SK-N-SH (cell line): Measurements from ENCODE around the gene UBE2E3. TPM values are rescaled to one million over a fixed set of nuclear protein-coding genes. Genes with fewer than 3 reads are reported as not detected.

Experiments used
- CTCF ChIA-PET: fragments of 300-600, 350-600 bp; formaldehyde crosslinking; extraction: SDS; loops from one replicate; lab custom pipeline; 2021; lab: Yijun Ruan, JAX
- POLR2A ChIA-PET: fragments of 350-600 bp; sonication (Branson Sonifier 250); formaldehyde crosslinking; extraction: SDS; loops from one replicate; lab custom pipeline; 2020; ENCODE audit warnings: antibody characterized with exemption, inconsistent platforms; lab: Yijun Ruan, JAX
- DNase-seq: peaks from one replicate; pipeline ENCODE4 v3.0.0; 2012
- H2AFZ ChIP-seq: fragments of 200-600 bp; sonication (generic); 2 replicates; pipeline ENCODE4 v1.8.1; 2016; ENCODE audit warnings: antibody characterized with exemption, mild to moderate bottlenecking, low read depth
- H3F3A ChIP-seq: fragments of 200-600 bp; sonication (generic); replicated peaks from 2 replicates; pipeline ENCODE3; 2016; ENCODE audit warnings: antibody characterized with exemption, mild to moderate bottlenecking; ENCODE audit not compliant: insufficient read depth
- H3K27ac ChIP-seq, 2 experiments: fragments of 200-500 bp in 1 of 2; fragments of 200-600 bp in 1 of 2; sonication (Bioruptor generic) in 1 of 2; sonication (generic), shearing (Covaris generic) in 1 of 2; 2 replicates each; pipeline versions ENCODE4 v1.5.1 to v1.6.1; 2014 to 2016; ENCODE audit warnings: low read depth in 2 of 2, inconsistent platforms in 1 of 2, low read length in 1 of 2, mild to moderate bottlenecking in 1 of 2, mixed read lengths in 1 of 2
- H3K27me3 ChIP-seq: fragments of 200-600 bp; sonication (generic), shearing (Covaris generic); 2 replicates; pipeline ENCODE4 v1.6.1; 2016; ENCODE audit warnings: mixed run types; ENCODE audit not compliant: insufficient read depth
- H3K36me3 ChIP-seq, 2 experiments: fragments of 200-500 bp in 1 of 2; fragments of 200-600 bp in 1 of 2; sonication (Bioruptor generic) in 1 of 2; sonication (generic) in 1 of 2; replicated peaks in 1 of 2; 2 replicates each; pipeline versions ENCODE3 to v1.5.1; 2014 to 2016; ENCODE audit warnings: low read length in 1 of 2, mild to moderate bottlenecking in 1 of 2; ENCODE audit not compliant: insufficient read depth in 2 of 2, control insufficient read depth in 1 of 2
- H3K4me1 ChIP-seq, 2 experiments: fragments of 200-500 bp in 1 of 2; fragments of 200-600 bp in 1 of 2; sonication (Bioruptor generic) in 1 of 2; sonication (generic), shearing (Covaris generic) in 1 of 2; 2 replicates each; pipeline versions ENCODE4 v1.5.1 to v1.6.1; 2014 to 2016; ENCODE audit warnings: low read depth in 1 of 2, low read length in 1 of 2, mixed run types in 1 of 2; ENCODE audit not compliant: insufficient read depth in 2 of 2, control insufficient read depth in 1 of 2
- H3K4me2 ChIP-seq: fragments of 200-600 bp; sonication (generic), shearing (Covaris generic); 2 replicates; pipeline ENCODE4 v1.6.1; 2017; ENCODE audit warnings: mixed run types
- H3K4me3 ChIP-seq, 2 experiments: fragments of 200-500 bp in 1 of 2; fragments of 200-600 bp in 1 of 2; sonication (Bioruptor generic) in 1 of 2; sonication (generic), shearing (Covaris generic) in 1 of 2; 2 replicates each; pipeline versions ENCODE4 v1.5.1 to v1.8.1; 2014 to 2016; ENCODE audit warnings: low read depth in 2 of 2, inconsistent platforms in 1 of 2, low read length in 1 of 2, mild to moderate bottlenecking in 1 of 2, mixed read lengths in 1 of 2, moderate library complexity in 1 of 2
- H3K79me2 ChIP-seq: fragments of 200-600 bp; sonication (generic); 2 replicates; pipeline ENCODE4 v1.8.1; 2017; ENCODE audit warnings: mild to moderate bottlenecking; ENCODE audit not compliant: insufficient read depth
- H3K9ac ChIP-seq: fragments of 200-600 bp; sonication (generic); 2 replicates; pipeline ENCODE4 v1.6.1; 2017; ENCODE audit warnings: mixed run types
- H3K9me2 ChIP-seq: fragments of 200-600 bp; sonication (generic); 2 replicates; pipeline ENCODE4 v1.6.1; 2017; ENCODE audit warnings: mixed run types
- H3K9me3 ChIP-seq: fragments of 200-600 bp; sonication (generic); 2 replicates; pipeline ENCODE4 v1.6.1; 2017; ENCODE audit warnings: mixed run types, mild to moderate bottlenecking, moderate library complexity
- H4K20me1 ChIP-seq: fragments of 200-600 bp; sonication (generic); 2 replicates; pipeline ENCODE4 v1.6.1; 2017; ENCODE audit warnings: mild to moderate bottlenecking, mixed run types; ENCODE audit not compliant: insufficient read depth
- CTCF ChIP-seq: fragments of 200-600 bp; sonication (generic); IDR thresholded peaks from 2 replicates; pipeline ENCODE4 v1.6.1; 2017; ENCODE audit warnings: antibody characterized with exemption, mild to moderate bottlenecking, moderate library complexity
- EP300 ChIP-seq, 2 experiments: IDR thresholded peaks; 2 replicates each; pipeline versions ENCODE4 v1.4.0 to v1.6.1; 2012; ENCODE audit warnings: borderline replicate concordance in 1 of 2, low read depth in 1 of 2, low read length in 1 of 2
- EZH2phosphoT487 ChIP-seq: fragments of 200-600 bp; sonication (generic); IDR thresholded peaks from 2 replicates; pipeline ENCODE4 v1.6.1; 2017; ENCODE audit warnings: low read depth, mixed run types, mild to moderate bottlenecking, antibody characterized with exemption, moderate library complexity, borderline replicate concordance
- FOSL2 ChIP-seq: IDR thresholded peaks from 2 replicates; pipeline ENCODE4 v1.4.0; 2012; ENCODE audit warnings: low read depth, mild to moderate bottlenecking, moderate library complexity, borderline replicate concordance
- FOXJ3 ChIP-seq: sonication (generic); formaldehyde crosslinking; IDR thresholded peaks from 2 replicates; pipeline ENCODE4 v1.5.1; 2020; ENCODE audit warnings: mild to moderate bottlenecking, missing genetic modification reagents
- GABPA ChIP-seq: IDR thresholded peaks from 2 replicates; pipeline ENCODE4 v1.4.0; 2012; ENCODE audit warnings: low read depth, mild to moderate bottlenecking
- GATA2 ChIP-seq: sonication (generic); formaldehyde crosslinking; IDR thresholded peaks from 2 replicates; pipeline ENCODE4 v1.5.0; 2020; ENCODE audit warnings: mild to moderate bottlenecking, missing genetic modification reagents
- IRF3 ChIP-seq: fragments of 150-350 bp; IDR thresholded peaks from 2 replicates; pipeline ENCODE4 v1.6.1; 2016; ENCODE audit warnings: mild to moderate bottlenecking, low read depth, low read length
- JUND ChIP-seq: IDR thresholded peaks from 2 replicates; pipeline ENCODE4 v1.4.0; 2012
- MAX ChIP-seq: IDR thresholded peaks from 2 replicates; pipeline ENCODE4 v1.4.0; 2012; ENCODE audit warnings: low read depth
- MEF2A ChIP-seq: IDR thresholded peaks from 2 replicates; pipeline ENCODE4 v1.4.0; 2012; ENCODE audit warnings: low read depth, borderline replicate concordance
- MXI1 ChIP-seq: IDR thresholded peaks from 2 replicates; pipeline ENCODE4 v1.6.1; 2012; ENCODE audit warnings: mild to moderate bottlenecking, low read depth, low read length, improper control_type of control experiment
- NRF1 ChIP-seq: IDR thresholded peaks from 2 replicates; pipeline ENCODE4 v1.6.1; 2012; ENCODE audit warnings: low read depth, mild to moderate bottlenecking, low read length
- PBX3 ChIP-seq: IDR thresholded peaks from 2 replicates; pipeline ENCODE4; 2012
- POLR2AphosphoS5 ChIP-seq: IDR thresholded peaks from 2 replicates; pipeline ENCODE4 v1.6.1; 2012; ENCODE audit warnings: low read depth, low read length
- RAD21 ChIP-seq: IDR thresholded peaks from 2 replicates; pipeline ENCODE4 v1.6.1; 2012; ENCODE audit warnings: mild to moderate bottlenecking, low read length
- RFX5 ChIP-seq: IDR thresholded peaks from 2 replicates; pipeline ENCODE4 v1.6.1; 2012; ENCODE audit warnings: mild to moderate bottlenecking, improper control_type of control experiment, low read length
- SIN3A ChIP-seq: IDR thresholded peaks from 2 replicates; pipeline ENCODE4 v1.6.1; 2012; ENCODE audit warnings: low read depth, mild to moderate bottlenecking, low read length, moderate library complexity, borderline replicate concordance
- SMC3 ChIP-seq: IDR thresholded peaks from 2 replicates; pipeline ENCODE4 v1.6.1; 2012; ENCODE audit warnings: low read depth, low read length, improper control_type of control experiment
- TCF12 ChIP-seq: IDR thresholded peaks from 2 replicates; pipeline ENCODE4 v1.4.0; 2012
- TEAD4 ChIP-seq: IDR thresholded peaks from 2 replicates; pipeline ENCODE4 v1.4.0; 2012; ENCODE audit warnings: mild to moderate bottlenecking, borderline replicate concordance; ENCODE audit not compliant: insufficient read depth
- ZBTB33 ChIP-seq: IDR thresholded peaks from 2 replicates; pipeline ENCODE4 v1.4.0; 2012; ENCODE audit warnings: low read depth, borderline replicate concordance
- WGBS: methylation state at CpG from one replicate; pipeline ENCODE4 v1.1.6; 2017; ENCODE audit warnings: low lambda C conversion rate; 5-methylcytosine and 5-hydroxymethylcytosine counted together
- polyA plus RNA-seq, 3 experiments: library from polyadenylated mRNA; depleted of rRNA; stranded (reverse); fragments of >200 nt; gene quantifications; 2 replicates each; pipeline ENCODE4 v1.2.3, GENCODE V29; 2012

UBE2E3 gene
- polyA plus RNA-seq, 1 of the 3 experiments (the other 2 are of a cell fraction): 62.9 TPM

- Histone ChIP-seq H3K9ac (no peak overlapping the region), H3K4me1 (peaks cover 3 to 16% of the 10 kb centered on the region in 2 experiments), H3K9me3 (no peaks in the 10 kb centered on the region), H4K20me1 (no peaks in the 10 kb centered on the region), H3F3A (peaks cover 20% of the 10 kb centered on the region), H3K27ac (no peak overlapping the region), H3K4me2 (no peak overlapping the region), H3K9me2 (no peaks in the 10 kb centered on the region), H3K4me3 (no peak overlapping the region), H3K79me2 (no peaks in the 10 kb centered on the region), H3K27me3 (no peaks in the 10 kb centered on the region), H2AFZ (no peak overlapping the region), H3K36me3 (peaks cover 0 to 4% of the 10 kb centered on the region in 2 experiments)
- POLR2A ChIA-PET: no interaction called here
- DNase-seq: peak; percentile 37
- CTCF ChIA-PET: interaction anchor here (0.9 to 1.0 kb wide), 3 partner anchors 10 to 29 kb away, joined by 3 to 5 read pairs (median 3); no protein-coding TSS in a partner anchor
- 62% methylated on average over 4 of the region's 4 CpGs for WGBS
- TF ChIP-seq CTCF (peak; percentile 77), RAD21 (peak; percentile 76), EZH2phosphoT487 (no peak), IRF3 (no peak), POLR2AphosphoS5 (no peak), GABPA (no peak), RFX5 (no peak), SMC3 (peak; percentile 52), TEAD4 (no peak), MEF2A (no peak)
These were observed 96.8 kb downstream of the UBE2E3 start for GRCh38 chr2:181077128-181077709.

GRCh38 chr2:181083140-181083539 is 102.7 kb downstream of the UBE2E3 start:
- Histone ChIP-seq H3K9me2 (no peaks in the 10 kb centered on the region), H3K9me3 (no peaks in the 10 kb centered on the region), H3K79me2 (no peaks in the 10 kb centered on the region), H3F3A (no peaks in the 10 kb centered on the region), H3K36me3 (no peaks in the 10 kb centered on the region), H3K4me3 (no peak overlapping the region), H3K27ac (no peak overlapping the region), H3K9ac (no peak overlapping the region), H4K20me1 (no peaks in the 10 kb centered on the region), H3K4me1 (no peaks in the 10 kb centered on the region; a peak in 1 of 4 replicates), H3K4me2 (no peak overlapping the region), H2AFZ (no peak overlapping the region), H3K27me3 (no peaks in the 10 kb centered on the region)
- 100% methylated on average over 2 of the region's 2 CpGs for WGBS
- ChIA-PET POLR2A (no interaction called here), CTCF (interaction anchor here (2.5 kb wide), 1 partner anchor 21 kb away, joined by 9 read pairs; no protein-coding TSS in a partner anchor)
- DNase-seq: no peak
- no peak for TF ChIP-seq GATA2
- TF ChIP-seq MAX: no peak
- TF ChIP-seq TEAD4: no peak
- TF ChIP-seq RAD21: no peak
- no peak for TF ChIP-seq FOXJ3
- no peak for TF ChIP-seq EP300 (IDR thresholded peaks at IDR 0.05; ENCODE audit: borderline replicate concordance in 1 of 2, low read depth in 1 of 2, low read length in 1 of 2)
- no peak for TF ChIP-seq TCF12
- TF ChIP-seq SIN3A: no peak
- no peak for TF ChIP-seq MEF2A
- TF ChIP-seq MXI1: no peak
- no peak for TF ChIP-seq ZBTB33
- no peak for TF ChIP-seq JUND
- TF ChIP-seq NRF1: no peak
- no peak for TF ChIP-seq FOSL2
- no peak for TF ChIP-seq PBX3
